ENCODE results near the gene L1TD1.

The L1TD1 gene

GRCh38 chr1:62238507-62238906 is 43.9 kb downstream of the L1TD1 start:
- Histone ChIP-seq H3K27ac (ENCODE audit: extremely low read depth, low read depth, low read length) (no peak overlapping the region), H3K4me3 (ENCODE audit: low read depth, low read length) (no peak overlapping the region), H3K4me1 (ENCODE audit: control insufficient read depth, insufficient read depth, low read length) (0 out of 2 replicates have a peak, but pooled peaks cover 2% of the 10 kb centered on the region), H3K36me3 (ENCODE audit: control insufficient read depth in 2 of 2, insufficient read depth in 1 of 2, low read length in 2 of 2) (no peaks in the 10 kb centered on the region), H3K9me3 (ENCODE audit: control insufficient read depth, insufficient read depth, low read depth, low read length) (no peaks in the 10 kb centered on the region)
- TF ChIP-seq ZNF280C (tag by site-specific recombination; IDR thresholded peaks at IDR 0.05) (no peak), ZNF701 (tag by site-specific recombination; IDR thresholded peaks at IDR 0.05) (no peak), HOXA7 (CRISPR knock-in tag; IDR thresholded peaks at IDR 0.05; ENCODE audit: borderline replicate concordance) (no peak), ZFP37 (tag by site-specific recombination; IDR thresholded peaks at IDR 0.05) (no peak), ZSCAN4 (tag by site-specific recombination; IDR thresholded peaks at IDR 0.05) (no peak), ZNF248 (tag by site-specific recombination; IDR thresholded peaks at IDR 0.05) (no peak), ZNF202 (tag by site-specific recombination; IDR thresholded peaks at IDR 0.05; ENCODE audit: borderline replicate concordance) (no peak), ZSCAN30 (tag by site-specific recombination; IDR thresholded peaks at IDR 0.05) (no peak), GLI4 (tag by site-specific recombination; IDR thresholded peaks at IDR 0.05) (no peak), PRDM6 (tag by site-specific recombination; IDR thresholded peaks at IDR 0.05) (no peak), ZNF518A (tag by site-specific recombination; conservative IDR thresholded peaks at IDR 0.05; ENCODE audit: low read depth) (no peak), ZNF169 (tag by site-specific recombination; IDR thresholded peaks at IDR 0.05) (no peak), ZNF280D (tag by site-specific recombination; IDR thresholded peaks at IDR 0.05) (no peak), ZNF140 (tag by site-specific recombination; IDR thresholded peaks at IDR 0.05) (no peak)
- CTCF ChIA-PET: no interaction called here
- POLR2A ChIA-PET: no interaction called here
